ENCODE data around the gene EFCAB9.
A peak's percentile ranks its signal among the peaks of the same experiment; 100 is the strongest.

The EFCAB9 gene

GRCh38 chr5:172193872-172194271 lies at the start of gene EFCAB9:
EFCAB9 (plus strand) TSS chr5:172194172; CDS start chr5:172194173, 1 bp downstream.
- H3K9me3 Mint-ChIP-seq = no peaks in the 10 kb centered on the region
- H3K4me3 Mint-ChIP-seq = no peak within 1 kb of the TSS
- TF ChIP-seq CTCF (IDR thresholded peaks at IDR 0.05) = no peak
- H3K27me3 Mint-ChIP-seq (ENCODE audit: low read depth, poor library complexity) = peaks cover 3% of the 10 kb centered on the region
- H3K4me1 Mint-ChIP-seq = peaks cover 7% of the 10 kb centered on the region
- no peak within 1 kb of the TSS for H3K27ac Mint-ChIP-seq
- no peaks in the 10 kb centered on the region for H3K36me3 Mint-ChIP-seq (ENCODE audit: low read depth)
- no peak for DNase-seq

- TF ChIP-seq CTCF (IDR thresholded peaks at IDR 0.05) = no peak
- H3K27ac Mint-ChIP-seq = peak overlapping the region; percentile 72
- H3K9me3 Mint-ChIP-seq = peaks cover 3% of the 10 kb centered on the region
- no peak for DNase-seq
- no peaks in the 10 kb centered on the region for H3K36me3 Mint-ChIP-seq (ENCODE audit: low read depth)
- H3K4me1 Mint-ChIP-seq = peaks cover 44% of the 10 kb centered on the region
- no peaks in the 10 kb centered on the region for H3K27me3 Mint-ChIP-seq (ENCODE audit: low read depth, poor library complexity)
- H3K4me3 Mint-ChIP-seq = no peak overlapping the region
Observed at GRCh38 chr5:172144291-172144815, 49.6 kb upstream of the EFCAB9 start.

- TF ChIP-seq CTCF (IDR thresholded peaks at IDR 0.05) = no peak
- Mint-ChIP-seq H3K4me3 (no peak overlapping the region), H3K36me3 (ENCODE audit: low read depth) (no peaks in the 10 kb centered on the region), H3K27me3 (ENCODE audit: low read depth, poor library complexity) (no peaks in the 10 kb centered on the region), H3K4me1 (peaks cover 44% of the 10 kb centered on the region), H3K27ac (peak overlapping the region; percentile 72), H3K9me3 (no peaks in the 10 kb centered on the region)
- no peak for DNase-seq
Observed at GRCh38 chr5:172144931-172145869, 48.8 kb upstream of the EFCAB9 start.

- H3K27ac Mint-ChIP-seq = peak overlapping the region; percentile 70
- no peak overlapping the region for H3K4me3 Mint-ChIP-seq
- H3K36me3 Mint-ChIP-seq (ENCODE audit: low read depth) = no peaks in the 10 kb centered on the region
- no peak for TF ChIP-seq CTCF (IDR thresholded peaks at IDR 0.05)
- no peak for DNase-seq
- no peaks in the 10 kb centered on the region for H3K9me3 Mint-ChIP-seq
- H3K4me1 Mint-ChIP-seq = peaks cover 44% of the 10 kb centered on the region
- H3K27me3 Mint-ChIP-seq (ENCODE audit: low read depth, poor library complexity) = no peaks in the 10 kb centered on the region
Observed at GRCh38 chr5:172145870-172146747, 47.9 kb upstream of the EFCAB9 start.

- Mint-ChIP-seq H3K27me3 (ENCODE audit: low read depth, poor library complexity) (no peaks in the 10 kb centered on the region), H3K9me3 (no peaks in the 10 kb centered on the region), H3K4me1 (peaks cover 40% of the 10 kb centered on the region), H3K4me3 (no peak overlapping the region), H3K27ac (no peak overlapping the region), H3K36me3 (ENCODE audit: low read depth) (no peaks in the 10 kb centered on the region)
- DNase-seq = no peak
- TF ChIP-seq CTCF (IDR thresholded peaks at IDR 0.05) = no peak
Observed at GRCh38 chr5:172146748-172147092, 47.3 kb upstream of the EFCAB9 start.

Data from nephron progenitor cell (in vitro differentiated cells).